Thoracic aorta (tissue), 2 donors: Measurements from ENCODE around the gene FHIP1B. TPM values are rescaled to one million over a fixed set of nuclear protein-coding genes. Genes with fewer than 3 reads are reported as not detected.
A peak's percentile ranks its signal among the peaks of the same experiment; 100 is the strongest.
"Not testable (repeated sequence)": the region's sequence is repeated elsewhere in the genome, so short reads cannot be mapped to it uniquely, and the experiment has no call there.

Experiments used
- ATAC-seq: fragments of 150-250 bp; one replicate; pipeline ENCODE4 v1.8.0; 2017; ENCODE audit warnings: low read depth; ENCODE audit not compliant: insufficient number of reproducible peaks, low FRiP score
- DNase-seq: peaks from one replicate; pipeline ENCODE4 v3.0.0-alpha.2; 2020; ENCODE audit warnings: low spot score
- H3K27ac ChIP-seq, 2 donors: fragments of 200-600 bp; sonication (generic); 1 replicate in 1 of 2; 2 replicates in 1 of 2; pipeline ENCODE4 v1.5.1; 2016; ENCODE audit warnings: mild to moderate bottlenecking in 2 of 2, moderate library complexity in 2 of 2
- H3K27me3 ChIP-seq: fragments of 200-600 bp; sonication (generic); replicated peaks from 2 replicates; pipeline ENCODE4 v1.6.0; 2016; ENCODE audit warnings: mild to moderate bottlenecking; ENCODE audit not compliant: insufficient read depth
- H3K36me3 ChIP-seq: fragments of 200-600 bp; sonication (generic); one replicate; pipeline ENCODE4 v1.5.1; 2016
- H3K4me1 ChIP-seq, 2 donors: fragments of 200-600 bp; sonication (generic); 1 replicate in 1 of 2; 2 replicates in 1 of 2; pipeline versions ENCODE4 v1.5.1 to v1.6.0; 2016; ENCODE audit warnings: low read depth in 2 of 2, mild to moderate bottlenecking in 1 of 2; ENCODE audit not compliant: control insufficient read depth in 1 of 2
- H3K4me3 ChIP-seq: fragments of 200-600 bp; sonication (generic); 2 replicates; pipeline ENCODE4 v1.5.1; 2016; ENCODE audit warnings: mild to moderate bottlenecking
- H3K9me3 ChIP-seq: fragments of 200-600 bp; sonication (generic); 2 replicates; pipeline ENCODE4 v1.5.1; 2016
- CTCF ChIP-seq: fragments of 200-600 bp; sonication (generic); IDR thresholded peaks from one replicate; pipeline ENCODE4 v1.5.1; 2019; ENCODE audit warnings: antibody characterized with exemption
- total RNA-seq, 2 donors: library from RNA; depleted of rRNA; stranded (reverse); fragments of >200 nt; gene quantifications; one replicate each; pipeline versions ENCODE4 v1.1.0 to v1.2.3, GENCODE V29; 2016

The FHIP1B gene
- total RNA-seq, 2 donors from 2014 or later = 53.4 to 63.2 TPM

- Histone ChIP-seq H3K27me3 (no peaks in the 10 kb centered on the region), H3K36me3 (no peaks in the 10 kb centered on the region), H3K4me1 (peaks cover 0 to 9% of the 10 kb centered on the region in 2 donors), H3K9me3 (no peaks in the 10 kb centered on the region), H3K27ac (peak overlapping the region; percentile 15 to 56), H3K4me3 (no peak overlapping the region)
- peak; percentile 60 for ATAC-seq
- no peak for DNase-seq
- TF ChIP-seq CTCF = no peak
These were observed 15.5 kb upstream of the FHIP1B start for GRCh38 chr11:6249770-6250555.

- not testable (repeated sequence) for H3K4me3 ChIP-seq, H3K36me3 ChIP-seq, ATAC-seq, DNase-seq, H3K27me3 ChIP-seq, H3K4me1 ChIP-seq, H3K9me3 ChIP-seq, H3K27ac ChIP-seq
These were observed 14.5 kb upstream of the FHIP1B start for GRCh38 chr11:6248897-6249296.

GRCh38 chr11:6248248-6248647, 13.8 kb upstream of the FHIP1B start:
- Histone ChIP-seq H3K4me1 (peaks cover 0 to 9% of the 10 kb centered on the region in 2 donors), H3K4me3 (no peak overlapping the region), H3K27me3 (no peaks in the 10 kb centered on the region), H3K27ac (no peak overlapping the region), H3K36me3 (no peaks in the 10 kb centered on the region), H3K9me3 (no peaks in the 10 kb centered on the region)
- ATAC-seq = no peak
- TF ChIP-seq CTCF = no peak
- no peak for DNase-seq

- no peak overlapping the region for H3K27ac ChIP-seq
- peaks cover 0 to 9% of the 10 kb centered on the region in 2 donors for H3K4me1 ChIP-seq
- no peaks in the 10 kb centered on the region for H3K27me3 ChIP-seq
- no peaks in the 10 kb centered on the region for H3K36me3 ChIP-seq
- no peaks in the 10 kb centered on the region for H3K9me3 ChIP-seq
- no peak for ATAC-seq
- DNase-seq = no peak
- no peak overlapping the region for H3K4me3 ChIP-seq
- TF ChIP-seq CTCF = no peak
These were observed 11.1 kb upstream of the FHIP1B start for GRCh38 chr11:6245536-6245935.

- ATAC-seq (no peak), DNase-seq (no peak)
- H3K27ac ChIP-seq = no peak overlapping the region
- no peak for TF ChIP-seq CTCF
- H3K36me3 ChIP-seq = no peaks in the 10 kb centered on the region
- H3K4me1 ChIP-seq = no peaks in the 10 kb centered on the region
- no peaks in the 10 kb centered on the region for H3K27me3 ChIP-seq
- no peak overlapping the region for H3K4me3 ChIP-seq
- no peaks in the 10 kb centered on the region for H3K9me3 ChIP-seq
These were observed 6.9 kb upstream of the FHIP1B start for GRCh38 chr11:6241316-6241715.

- H3K27me3 ChIP-seq = no peaks in the 10 kb centered on the region
- no peak overlapping the region for H3K27ac ChIP-seq
- ATAC-seq (no peak), DNase-seq (no peak)
- no peaks in the 10 kb centered on the region for H3K9me3 ChIP-seq
- H3K4me1 ChIP-seq = no peaks in the 10 kb centered on the region
- H3K36me3 ChIP-seq = no peaks in the 10 kb centered on the region
- no peak overlapping the region for H3K4me3 ChIP-seq
- TF ChIP-seq CTCF = no peak
These were observed 6.3 kb upstream of the FHIP1B start for GRCh38 chr11:6240781-6241180.
